ENCODE measurements around the gene TMEM229B.

Gene TMEM229B

DNA sequence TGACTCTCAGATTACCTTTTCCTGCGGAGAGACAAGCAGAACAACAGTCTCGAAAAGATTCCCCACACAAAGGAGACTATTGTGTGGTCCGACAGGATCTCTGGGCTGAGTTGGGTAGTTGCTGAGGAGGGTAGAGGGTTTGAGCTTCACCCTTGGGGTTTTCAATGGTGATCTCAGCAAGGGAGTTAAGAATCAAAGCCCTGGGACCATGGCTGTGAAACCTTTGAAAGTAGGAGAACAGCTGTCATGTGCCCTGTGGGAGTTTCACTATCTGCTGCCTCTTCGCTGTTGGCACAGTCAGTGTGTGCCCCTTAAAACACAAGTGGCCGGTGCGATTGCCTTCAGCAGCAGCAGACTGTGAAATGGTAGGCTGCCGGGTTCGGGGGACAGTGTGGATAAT is 62.4 kb downstream of the TMEM229B start:
- FAIRE-seq, result no peak
- TF ChIP-seq, protein P1, sequence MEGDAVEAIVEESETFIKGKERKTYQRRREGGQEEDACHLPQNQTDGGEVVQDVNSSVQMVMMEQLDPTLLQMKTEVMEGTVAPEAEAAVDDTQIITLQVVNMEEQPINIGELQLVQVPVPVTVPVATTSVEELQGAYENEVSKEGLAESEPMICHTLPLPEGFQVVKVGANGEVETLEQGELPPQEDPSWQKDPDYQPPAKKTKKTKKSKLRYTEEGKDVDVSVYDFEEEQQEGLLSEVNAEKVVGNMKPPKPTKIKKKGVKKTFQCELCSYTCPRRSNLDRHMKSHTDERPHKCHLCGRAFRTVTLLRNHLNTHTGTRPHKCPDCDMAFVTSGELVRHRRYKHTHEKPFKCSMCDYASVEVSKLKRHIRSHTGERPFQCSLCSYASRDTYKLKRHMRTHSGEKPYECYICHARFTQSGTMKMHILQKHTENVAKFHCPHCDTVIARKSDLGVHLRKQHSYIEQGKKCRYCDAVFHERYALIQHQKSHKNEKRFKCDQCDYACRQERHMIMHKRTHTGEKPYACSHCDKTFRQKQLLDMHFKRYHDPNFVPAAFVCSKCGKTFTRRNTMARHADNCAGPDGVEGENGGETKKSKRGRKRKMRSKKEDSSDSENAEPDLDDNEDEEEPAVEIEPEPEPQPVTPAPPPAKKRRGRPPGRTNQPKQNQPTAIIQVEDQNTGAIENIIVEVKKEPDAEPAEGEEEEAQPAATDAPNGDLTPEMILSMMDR (IDR thresholded peaks at IDR 0.05; ENCODE audit: insufficient read depth, missing control alignments), result no peak
- DNase-seq (ENCODE audit: insufficient read length, low spot score), result no peak

DNA sequence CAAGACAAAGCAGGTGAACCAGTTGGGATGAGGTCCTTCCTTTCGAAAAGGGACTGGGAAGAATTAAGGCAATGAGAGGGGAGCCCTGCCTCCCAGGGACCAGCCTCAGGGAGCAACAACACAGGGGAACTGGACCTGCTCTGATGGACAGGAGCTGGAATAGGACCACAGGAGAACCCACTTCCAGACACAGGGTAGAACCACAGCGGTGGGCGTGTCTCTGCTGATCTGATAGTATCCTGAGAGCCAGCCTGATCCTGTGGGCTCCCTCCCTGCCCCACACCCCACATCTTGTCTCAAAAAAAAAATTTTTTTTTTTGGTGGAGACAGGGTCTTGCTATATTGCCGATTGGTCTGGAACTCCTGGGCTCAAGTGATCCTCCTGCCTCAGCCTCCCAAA is 62.9 kb downstream of the TMEM229B start:
- FAIRE-seq (no peak), DNase-seq (ENCODE audit: insufficient read length, low spot score) (no peak)
- TF ChIP-seq, protein P1 (IDR thresholded peaks at IDR 0.05; ENCODE audit: insufficient read depth, missing control alignments), result no peak

DNA sequence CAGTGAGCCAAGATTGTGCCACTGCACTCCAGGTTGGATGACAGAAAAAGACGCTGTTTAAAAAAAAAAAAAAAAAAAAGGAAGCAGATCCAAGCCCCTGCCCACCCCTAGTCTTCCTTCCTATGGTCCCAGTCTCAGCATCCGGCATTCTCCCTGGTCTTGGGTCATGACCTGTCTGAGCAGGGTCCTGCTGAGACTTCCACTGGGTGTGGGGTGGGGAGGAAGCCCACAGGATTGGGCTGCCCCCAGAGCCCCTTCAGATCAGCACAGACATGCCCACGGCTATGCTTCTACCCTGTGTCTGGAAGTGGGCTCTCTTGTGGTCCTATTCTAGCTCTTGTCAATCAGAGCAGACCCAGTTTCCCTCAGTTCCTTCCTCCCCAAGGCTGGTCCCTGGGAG is 64.0 kb downstream of the TMEM229B start:
- no peak for FAIRE-seq
- TF ChIP-seq, protein P1 (IDR thresholded peaks at IDR 0.05; ENCODE audit: insufficient read depth, missing control alignments), result no peak
- no peak for DNase-seq (ENCODE audit: insufficient read length, low spot score)

DNA sequence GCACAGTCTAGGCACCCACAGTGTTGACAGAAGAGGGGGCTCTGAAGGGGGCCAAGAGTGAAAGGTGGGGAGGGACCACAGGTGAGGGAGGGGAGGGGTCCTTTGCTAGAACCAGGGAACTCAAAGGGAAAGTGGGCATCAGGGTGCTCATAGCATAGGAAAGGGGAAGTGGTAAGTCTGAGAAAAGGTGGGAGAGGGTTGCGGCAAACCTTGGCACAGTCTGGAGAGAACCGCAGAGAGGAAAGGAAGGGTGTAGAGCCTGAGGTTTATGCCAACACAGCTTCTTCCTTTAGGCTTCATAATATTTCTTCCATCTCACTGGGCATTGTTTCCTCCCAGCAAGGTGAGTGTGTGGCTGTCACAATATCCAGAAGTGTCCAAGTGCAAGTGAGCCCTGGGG is 65.1 kb downstream of the TMEM229B start:
- FAIRE-seq, result no peak
- TF ChIP-seq, protein P1 (IDR thresholded peaks at IDR 0.05; ENCODE audit: insufficient read depth, missing control alignments), result no peak
- no peak for DNase-seq (ENCODE audit: insufficient read length, low spot score)

DNA sequence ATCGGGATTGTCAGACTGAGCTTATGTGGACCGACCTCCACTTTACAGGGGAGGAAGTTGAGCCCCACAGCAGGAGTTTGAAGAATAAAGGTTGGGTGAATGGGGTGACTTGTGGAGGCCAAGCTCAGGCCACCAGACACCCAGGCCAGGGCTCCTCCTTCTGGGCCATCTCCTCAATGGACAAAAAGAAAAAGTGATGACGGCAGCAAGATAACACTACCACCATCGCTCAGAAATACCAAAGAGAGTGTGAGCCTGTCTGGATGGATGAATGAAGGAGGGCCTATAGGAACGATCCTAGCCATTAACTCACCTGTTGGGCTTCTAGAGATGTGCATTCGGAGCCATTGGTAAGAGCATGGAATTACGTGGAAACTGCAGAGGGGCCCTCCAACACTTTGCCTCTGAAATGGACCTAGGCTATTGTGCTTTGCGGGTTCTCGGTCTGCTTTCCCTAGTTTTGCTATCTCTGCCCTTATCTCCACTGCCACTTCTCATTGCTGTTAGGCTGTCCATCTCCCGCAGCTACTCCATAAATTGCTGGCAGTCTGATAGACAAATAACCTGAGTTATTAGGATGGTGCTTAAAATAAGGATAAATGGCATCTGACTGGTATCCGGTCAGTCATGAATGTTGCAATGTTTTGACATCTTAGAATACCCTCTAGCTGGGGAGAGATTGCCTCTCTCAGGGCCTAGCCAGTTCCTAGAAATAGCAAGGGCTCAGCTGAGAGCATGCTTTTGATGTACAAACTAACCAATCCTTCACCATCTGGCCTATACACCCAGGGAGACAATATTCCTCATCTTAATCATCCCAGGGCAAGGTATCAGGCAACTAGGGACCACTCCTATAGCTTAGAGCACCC is 66.9 kb downstream of the TMEM229B start:
- DNase-seq (ENCODE audit: insufficient read length, low spot score) (no peak), FAIRE-seq (no peak)
- TF ChIP-seq, protein P1 (IDR thresholded peaks at IDR 0.05; ENCODE audit: insufficient read depth, missing control alignments), result no peak
